ENCODE measurements around the gene FBXW12. TPM values are rescaled to one million over a fixed set of nuclear protein-coding genes. Genes with fewer than 3 reads are reported as not detected.

FBXW12 gene
- total RNA-seq, 3 donors from 2014 or later: not detected

GRCh38 chr3:48417529-48418108 is 45.6 kb downstream of the FBXW12 start:
- TF ChIP-seq CTCF (IDR thresholded peaks at IDR 0.05): no peak
- H3K9me3 ChIP-seq: no peaks in the 10 kb centered on the region
- H3K4me1 ChIP-seq (ENCODE audit: low read depth): no peaks in the 10 kb centered on the region
- intact Hi-C loops (cut with DNase I, micrococcal nuclease): no loop called here
- ATAC-seq (no peak), DNase-seq (peak in 1 of 3 donors; percentile 34)
- H3K4me3 ChIP-seq: no peak overlapping the region
- no peaks in the 10 kb centered on the region for H3K36me3 ChIP-seq (ENCODE audit: low read depth)

- TF ChIP-seq CTCF (IDR thresholded peaks at IDR 0.05): no peak
- DNase-seq (no peak), ATAC-seq (no peak)
- Histone ChIP-seq H3K36me3 (ENCODE audit: low read depth) (no peaks in the 10 kb centered on the region), H3K9me3 (no peaks in the 10 kb centered on the region), H3K4me3 (no peak overlapping the region), H3K4me1 (ENCODE audit: low read depth) (no peaks in the 10 kb centered on the region)
- intact Hi-C loops (cut with DNase I, micrococcal nuclease): no loop called here
These were observed 46.1 kb downstream of the FBXW12 start for GRCh38 chr3:48418140-48418539.

- intact Hi-C loops (cut with DNase I, micrococcal nuclease): no loop called here
- Histone ChIP-seq H3K9me3 (no peaks in the 10 kb centered on the region), H3K4me3 (no peak overlapping the region), H3K36me3 (ENCODE audit: low read depth) (no peaks in the 10 kb centered on the region), H3K4me1 (ENCODE audit: low read depth) (no peaks in the 10 kb centered on the region)
- no peak for DNase-seq
- no peak for TF ChIP-seq CTCF (IDR thresholded peaks at IDR 0.05)
- ATAC-seq: no peak
These were observed 46.6 kb downstream of the FBXW12 start for GRCh38 chr3:48418651-48419050.

- Histone ChIP-seq H3K4me3 (no peak overlapping the region), H3K36me3 (ENCODE audit: low read depth) (no peaks in the 10 kb centered on the region), H3K4me1 (ENCODE audit: low read depth) (no peaks in the 10 kb centered on the region), H3K9me3 (no peaks in the 10 kb centered on the region)
- no peak for TF ChIP-seq CTCF (IDR thresholded peaks at IDR 0.05)
- ATAC-seq (no peak), DNase-seq (no peak)
- intact Hi-C loops (cut with DNase I, micrococcal nuclease): no loop called here
These were observed 47.1 kb downstream of the FBXW12 start for GRCh38 chr3:48419149-48419548.

GRCh38 chr3:48419597-48419996 is 47.6 kb downstream of the FBXW12 start:
- intact Hi-C loops (cut with DNase I, micrococcal nuclease): no loop called here
- Histone ChIP-seq H3K9me3 (no peaks in the 10 kb centered on the region), H3K4me1 (ENCODE audit: low read depth) (no peaks in the 10 kb centered on the region), H3K36me3 (ENCODE audit: low read depth) (no peaks in the 10 kb centered on the region), H3K4me3 (no peak overlapping the region)
- no peak for DNase-seq
- TF ChIP-seq CTCF (IDR thresholded peaks at IDR 0.05): no peak
- ATAC-seq: no peak

- no peak for TF ChIP-seq CTCF (IDR thresholded peaks at IDR 0.05)
- no peak for DNase-seq
- no peaks in the 10 kb centered on the region for H3K36me3 ChIP-seq (ENCODE audit: low read depth)
- H3K4me3 ChIP-seq: no peak overlapping the region
- no peak for ATAC-seq
- H3K9me3 ChIP-seq: no peaks in the 10 kb centered on the region
- H3K4me1 ChIP-seq (ENCODE audit: low read depth): no peaks in the 10 kb centered on the region
- intact Hi-C loops (cut with DNase I, micrococcal nuclease): no loop called here
These were observed 48.5 kb downstream of the FBXW12 start for GRCh38 chr3:48420561-48420960.
